ENCODE results near the gene BLOC1S3. TPM values are rescaled to one million over a fixed set of nuclear protein-coding genes. Genes with fewer than 3 reads are reported as not detected.

The BLOC1S3 gene
- polyA plus RNA-seq, 1 donor (not counting 4 experiments of a cell fraction or from before 2014, with no cell fraction given), result 5.1 TPM

DNA sequence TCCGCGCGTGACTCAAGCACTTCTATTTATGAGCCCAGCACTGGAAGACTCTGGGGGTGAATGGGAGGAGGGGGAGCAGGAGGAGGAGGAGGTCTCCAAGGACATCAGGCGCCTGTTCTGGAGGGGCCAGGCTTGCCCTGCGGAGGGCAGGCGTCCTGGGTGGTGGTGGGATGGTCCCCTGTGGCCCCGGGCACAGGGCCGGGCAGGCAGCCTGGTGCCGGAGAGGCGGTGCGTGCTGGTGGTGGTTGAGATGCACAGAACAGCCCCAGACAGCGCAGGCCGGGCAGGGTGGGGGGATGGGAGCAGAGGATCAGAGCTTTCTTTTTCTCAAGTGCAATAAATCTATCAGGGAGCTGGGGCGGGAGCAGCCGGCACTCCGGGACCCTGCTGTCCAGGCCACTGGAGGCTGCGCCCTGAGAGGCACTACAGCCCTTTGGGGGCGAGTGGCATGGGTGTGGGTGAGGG is 31.8 kb upstream of the BLOC1S3 start:
- H4K20me1 ChIP-seq (ENCODE audit: control insufficient read depth, extremely low read depth, insufficient read depth, low read length), result peaks cover 7% of the 10 kb centered on the region
- H3K9ac ChIP-seq (ENCODE audit: control insufficient read depth, extremely low read depth, insufficient read depth, low read length), result no peak overlapping the region
- H3K36me3 ChIP-seq (ENCODE audit: control insufficient read depth in 2 of 2, extremely low read depth in 1 of 2, insufficient read depth in 2 of 2, low read length in 2 of 2), result peaks cover 5 to 6% of the 10 kb centered on the region in 2 experiments
- peaks cover 12% of the 10 kb centered on the region for H3K4me1 ChIP-seq (ENCODE audit: control insufficient read depth, extremely low read depth, insufficient read depth, low read length)
- H3K4me2 ChIP-seq (ENCODE audit: control insufficient read depth, extremely low read depth, insufficient read depth, low read depth, low read length), result no peak overlapping the region
- TF ChIP-seq, protein P1, sequence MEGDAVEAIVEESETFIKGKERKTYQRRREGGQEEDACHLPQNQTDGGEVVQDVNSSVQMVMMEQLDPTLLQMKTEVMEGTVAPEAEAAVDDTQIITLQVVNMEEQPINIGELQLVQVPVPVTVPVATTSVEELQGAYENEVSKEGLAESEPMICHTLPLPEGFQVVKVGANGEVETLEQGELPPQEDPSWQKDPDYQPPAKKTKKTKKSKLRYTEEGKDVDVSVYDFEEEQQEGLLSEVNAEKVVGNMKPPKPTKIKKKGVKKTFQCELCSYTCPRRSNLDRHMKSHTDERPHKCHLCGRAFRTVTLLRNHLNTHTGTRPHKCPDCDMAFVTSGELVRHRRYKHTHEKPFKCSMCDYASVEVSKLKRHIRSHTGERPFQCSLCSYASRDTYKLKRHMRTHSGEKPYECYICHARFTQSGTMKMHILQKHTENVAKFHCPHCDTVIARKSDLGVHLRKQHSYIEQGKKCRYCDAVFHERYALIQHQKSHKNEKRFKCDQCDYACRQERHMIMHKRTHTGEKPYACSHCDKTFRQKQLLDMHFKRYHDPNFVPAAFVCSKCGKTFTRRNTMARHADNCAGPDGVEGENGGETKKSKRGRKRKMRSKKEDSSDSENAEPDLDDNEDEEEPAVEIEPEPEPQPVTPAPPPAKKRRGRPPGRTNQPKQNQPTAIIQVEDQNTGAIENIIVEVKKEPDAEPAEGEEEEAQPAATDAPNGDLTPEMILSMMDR (optimal IDR thresholded peaks at IDR 0.05 in 1 of 3, IDR thresholded peaks at IDR 0.05 in 1 of 3, conservative IDR thresholded peaks at IDR 0.05 in 1 of 3; ENCODE audit: extremely low read depth in 1 of 3, insufficient read depth in 2 of 3, low read length in 3 of 3), result no peak
- no peak for TF ChIP-seq EZH2 (IDR thresholded peaks at IDR 0.05; ENCODE audit: low read length)
- dilution Hi-C loops (cut with MboI; ENCODE audit: extremely low pct_ligation_motif_present, low sequenced_read_pairs), result no loop called here
- no peak overlapping the region for H3K27ac ChIP-seq (ENCODE audit: control insufficient read depth, insufficient read depth, low read length)
- H2AFZ ChIP-seq (ENCODE audit: control insufficient read depth, low read length), result no peak overlapping the region
- no peaks in the 10 kb centered on the region for H3K9me1 ChIP-seq (ENCODE audit: control insufficient read depth, extremely low read depth, insufficient read depth, low read length)
- no peak overlapping the region for H3K4me3 ChIP-seq (ENCODE audit: control insufficient read depth in 2 of 3, extremely low read depth in 1 of 3, insufficient read depth in 2 of 3, low read depth in 1 of 3, low read length in 3 of 3)
- no peaks in the 10 kb centered on the region for H3K79me2 ChIP-seq (ENCODE audit: control insufficient read depth, insufficient read depth, low read length)
- H3K9me3 ChIP-seq (ENCODE audit: control insufficient read depth, low read depth, low read length), result no peaks in the 10 kb centered on the region
- H3K27me3 ChIP-seq (ENCODE audit: control insufficient read depth, extremely low read depth, insufficient read depth, low read length), result no peaks in the 10 kb centered on the region
- DNase-seq (ENCODE audit: low read depth, low spot score) (no peak), FAIRE-seq (no peak)

DNA sequence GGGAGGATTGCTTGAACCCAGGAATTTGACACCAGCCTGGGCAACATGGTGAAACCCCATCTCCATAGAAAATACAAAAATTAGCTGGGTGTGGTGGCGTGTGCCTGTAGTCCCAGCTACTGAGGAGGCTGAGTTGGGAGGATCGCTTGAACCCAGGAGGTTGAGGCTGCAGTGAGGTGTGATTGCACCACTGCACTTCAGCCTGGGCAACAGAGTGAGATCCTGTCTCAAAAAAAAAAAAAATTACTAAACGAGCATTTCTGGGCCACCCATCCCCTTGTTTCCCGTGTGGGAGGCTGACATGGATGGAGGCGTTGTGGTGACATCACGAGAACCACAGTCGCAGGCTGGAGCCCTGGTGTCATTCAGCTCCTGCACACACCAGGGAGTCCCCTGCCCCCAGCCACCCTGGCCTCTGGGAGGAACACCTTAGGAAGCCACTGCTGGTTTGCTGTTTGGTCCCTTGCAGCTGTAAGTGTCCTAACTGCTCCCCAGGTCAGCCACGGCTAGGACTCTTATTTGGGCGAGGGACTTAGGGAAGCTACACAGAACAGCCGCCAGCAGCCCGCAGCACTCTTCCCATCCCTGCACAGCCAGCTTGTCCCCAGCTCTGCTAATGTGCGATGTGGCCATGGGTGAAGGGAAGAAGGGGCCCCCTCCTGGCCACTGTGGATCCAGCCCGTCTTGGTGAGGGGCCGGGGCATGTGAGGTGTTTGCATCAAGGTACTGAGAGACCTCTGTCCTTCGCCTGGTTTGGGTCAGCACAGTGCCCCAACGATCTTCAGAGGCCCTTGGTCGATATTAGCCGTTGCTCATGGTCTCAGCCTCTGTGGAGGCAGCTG is 30.5 kb upstream of the BLOC1S3 start:
- Histone ChIP-seq H3K9me3 (ENCODE audit: control insufficient read depth, low read depth, low read length) (peaks cover 4% of the 10 kb centered on the region), H2AFZ (ENCODE audit: control insufficient read depth, low read length) (no peak overlapping the region), H3K27me3 (ENCODE audit: control insufficient read depth, extremely low read depth, insufficient read depth, low read length) (peaks cover 9% of the 10 kb centered on the region), H3K27ac (ENCODE audit: control insufficient read depth, insufficient read depth, low read length) (no peak overlapping the region), H3K36me3 (ENCODE audit: control insufficient read depth in 2 of 2, extremely low read depth in 1 of 2, insufficient read depth in 2 of 2, low read length in 2 of 2) (peaks cover 2 to 5% of the 10 kb centered on the region in 2 experiments), H3K9ac (ENCODE audit: control insufficient read depth, extremely low read depth, insufficient read depth, low read length) (no peak overlapping the region), H3K79me2 (ENCODE audit: control insufficient read depth, insufficient read depth, low read length) (no peaks in the 10 kb centered on the region), H3K4me1 (ENCODE audit: control insufficient read depth, extremely low read depth, insufficient read depth, low read length) (peaks cover 14% of the 10 kb centered on the region), H4K20me1 (ENCODE audit: control insufficient read depth, extremely low read depth, insufficient read depth, low read length) (peaks cover 7% of the 10 kb centered on the region), H3K9me1 (ENCODE audit: control insufficient read depth, extremely low read depth, insufficient read depth, low read length) (no peaks in the 10 kb centered on the region), H3K4me2 (ENCODE audit: control insufficient read depth, extremely low read depth, insufficient read depth, low read depth, low read length) (no peak overlapping the region), H3K4me3 (ENCODE audit: control insufficient read depth in 2 of 3, extremely low read depth in 1 of 3, insufficient read depth in 2 of 3, low read depth in 1 of 3, low read length in 3 of 3) (no peak overlapping the region)
- TF ChIP-seq, protein P1 (optimal IDR thresholded peaks at IDR 0.05 in 1 of 3, IDR thresholded peaks at IDR 0.05 in 1 of 3, conservative IDR thresholded peaks at IDR 0.05 in 1 of 3; ENCODE audit: extremely low read depth in 1 of 3, insufficient read depth in 2 of 3, low read length in 3 of 3), result no peak
- TF ChIP-seq EZH2 (IDR thresholded peaks at IDR 0.05; ENCODE audit: low read length), result no peak
- no peak for DNase-seq (ENCODE audit: low read depth, low spot score)
- dilution Hi-C loops (cut with MboI; ENCODE audit: extremely low pct_ligation_motif_present, low sequenced_read_pairs), result no loop called here
- FAIRE-seq, result no peak

Measured in keratinocyte (primary cell).